HEK293 (cell line): Measurements from ENCODE around the gene IL3.

Experiments used
- CTCF ChIP-seq: fragments of 450-650 bp; formaldehyde crosslinking; IDR thresholded peaks from 2 replicates; pipeline ENCODE4 v1.5.1; 2016; ENCODE audit warnings: missing biosample characterization, missing genetic modification characterization
- ZNF302 ChIP-seq: fragments of 450-650 bp; formaldehyde crosslinking; IDR thresholded peaks from 2 replicates; pipeline ENCODE4 v1.5.1; 2016; ENCODE audit warnings: missing biosample characterization, missing genetic modification characterization, low read depth
- ZNF544 ChIP-seq: fragments of 450-650 bp; formaldehyde crosslinking; IDR thresholded peaks from 2 replicates; pipeline ENCODE4 v1.5.0; 2017; ENCODE audit warnings: missing biosample characterization, missing genetic modification characterization
- ZNF830 ChIP-seq: fragments of 450-650 bp; IDR thresholded peaks from 2 replicates; pipeline ENCODE4 v1.5.0; 2018; ENCODE audit warnings: missing biosample characterization, missing genetic modification characterization, low read depth, mild to moderate bottlenecking, moderate library complexity

GRCh38 chr5:132059696-132060500 is 557 bp upstream of the IL3 start:
- no peak for TF ChIP-seq CTCF
- TF ChIP-seq ZNF302 (tag by site-specific recombination) = no peak
- TF ChIP-seq ZNF544 (tag by site-specific recombination) = no peak
- TF ChIP-seq ZNF830 (tag by site-specific recombination) = no peak
